Stimulated activated CD4-positive, alpha-beta T cell treated with anti-CD3 and anti-CD28 coated beads, Interleukin-15, amount 100 ng/mL, for 1 hour (primary cell): Measurements from ENCODE around the gene ACAP2.

ENCODE experiments used
- DNase-seq, 2 donors: peaks; one replicate each; pipeline ENCODE4 v3.0.0-alpha.2; 2020; ENCODE audit warnings: low read depth in 1 of 2, low spot score in 1 of 2

ACAP2 gene

DNA sequence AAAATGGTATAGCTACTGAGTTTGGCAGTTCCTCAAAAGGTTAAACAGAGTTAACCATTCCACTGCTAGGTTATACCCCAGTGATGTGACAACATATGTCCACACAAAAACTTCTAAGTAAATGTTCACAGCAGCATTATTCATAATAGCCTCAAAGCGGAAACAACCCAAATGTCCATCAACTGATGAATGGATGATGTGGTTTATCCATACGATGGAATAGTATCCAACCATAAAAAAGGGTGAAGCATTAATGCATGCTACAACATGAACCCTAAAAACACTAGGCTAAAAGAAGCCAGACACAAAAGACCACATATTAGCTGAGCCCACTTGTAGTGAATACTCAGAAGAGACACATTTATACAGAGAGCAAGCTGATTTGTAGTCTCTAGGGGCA is 180.9 kb downstream of the ACAP2 start:
- no peak for DNase-seq

DNA sequence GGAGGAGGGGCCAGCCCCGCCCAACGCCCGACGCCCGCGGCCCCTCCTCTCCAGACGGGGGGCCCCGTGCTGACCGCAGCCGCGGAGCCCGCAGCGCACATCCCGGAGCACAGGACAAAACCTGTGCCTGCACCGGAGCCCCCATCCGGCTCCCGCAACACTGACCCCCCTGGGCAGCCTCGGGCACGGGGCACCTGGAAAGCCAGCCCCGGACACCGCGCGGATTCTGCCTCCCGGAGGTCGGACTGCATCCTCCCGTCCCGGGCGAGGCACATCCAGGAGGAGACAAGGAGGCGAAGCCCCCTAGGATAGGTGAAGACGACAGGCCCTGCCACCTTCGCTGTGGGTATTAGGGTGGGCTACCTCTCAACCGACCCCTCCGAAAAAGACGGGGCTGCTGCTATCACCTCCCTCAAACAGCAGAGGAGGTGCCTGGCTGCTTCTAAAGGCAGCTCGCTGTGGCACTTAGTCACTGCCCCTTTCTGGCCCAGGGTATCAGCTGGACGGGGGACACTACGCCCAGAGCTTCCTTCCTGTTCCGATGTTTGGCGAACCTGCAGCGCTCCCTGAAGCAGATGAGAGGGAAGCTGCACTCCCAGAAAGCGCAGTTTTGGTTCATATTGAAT is 182.4 kb downstream of the ACAP2 start:
- DNase-seq = no peak

DNA sequence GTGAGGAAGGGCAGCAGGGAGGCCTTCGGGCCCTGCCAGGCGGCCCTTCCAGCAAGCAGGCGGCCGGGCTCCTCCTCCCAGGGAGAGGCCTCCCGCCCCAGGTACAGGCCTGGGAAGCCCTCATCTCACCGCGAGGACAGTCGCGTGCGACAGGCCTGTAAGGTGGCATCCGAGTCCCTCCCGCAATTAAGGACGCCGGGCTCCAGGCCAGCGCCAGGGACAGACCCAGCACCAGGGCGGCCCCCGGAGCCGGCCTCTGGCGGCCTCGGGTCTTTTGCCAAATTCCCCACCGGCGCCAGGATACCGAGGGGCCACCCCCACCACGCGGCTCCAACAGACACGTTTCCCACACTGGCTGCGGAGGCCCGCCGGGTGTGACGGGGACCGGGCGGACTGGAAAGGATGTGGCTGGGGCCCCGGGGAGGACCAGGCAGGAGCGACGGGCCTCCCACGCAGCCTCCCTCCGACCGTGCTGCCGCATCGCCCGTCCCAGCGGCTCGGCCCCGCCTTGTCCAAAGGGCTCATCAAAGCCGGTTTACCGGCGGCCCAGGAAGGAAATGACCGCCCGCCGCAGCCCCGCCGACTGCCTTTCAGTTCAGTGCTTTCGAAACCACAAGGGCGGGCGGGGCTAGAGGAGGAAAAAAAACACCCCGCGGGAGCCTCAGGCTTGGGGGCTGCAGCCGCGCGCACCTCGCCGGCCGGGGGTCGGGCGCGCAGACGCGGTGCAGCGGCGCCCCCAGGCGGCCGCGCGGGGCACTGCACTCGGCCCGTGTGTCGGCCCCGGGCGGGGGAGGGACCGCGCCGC is 183.1 kb downstream of the ACAP2 start:
- peak; percentile 74 to 75 for DNase-seq

DNA sequence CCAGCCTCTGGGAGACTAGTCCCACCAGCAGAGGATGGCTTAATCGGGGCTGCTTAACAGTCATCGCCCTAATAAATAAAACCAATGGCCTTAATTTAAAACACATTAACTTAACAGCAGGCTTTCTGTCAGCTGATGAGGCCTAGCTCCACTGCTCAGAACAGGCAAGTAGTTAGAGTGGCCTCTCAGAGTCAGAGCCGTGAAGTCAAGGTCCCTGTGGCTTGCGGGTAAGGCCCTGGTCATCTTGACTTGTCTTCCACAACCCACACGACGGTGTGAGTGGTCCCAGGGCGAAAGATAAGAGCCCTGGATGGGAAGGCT is 183.7 kb downstream of the ACAP2 start:
- no peak for DNase-seq

DNA sequence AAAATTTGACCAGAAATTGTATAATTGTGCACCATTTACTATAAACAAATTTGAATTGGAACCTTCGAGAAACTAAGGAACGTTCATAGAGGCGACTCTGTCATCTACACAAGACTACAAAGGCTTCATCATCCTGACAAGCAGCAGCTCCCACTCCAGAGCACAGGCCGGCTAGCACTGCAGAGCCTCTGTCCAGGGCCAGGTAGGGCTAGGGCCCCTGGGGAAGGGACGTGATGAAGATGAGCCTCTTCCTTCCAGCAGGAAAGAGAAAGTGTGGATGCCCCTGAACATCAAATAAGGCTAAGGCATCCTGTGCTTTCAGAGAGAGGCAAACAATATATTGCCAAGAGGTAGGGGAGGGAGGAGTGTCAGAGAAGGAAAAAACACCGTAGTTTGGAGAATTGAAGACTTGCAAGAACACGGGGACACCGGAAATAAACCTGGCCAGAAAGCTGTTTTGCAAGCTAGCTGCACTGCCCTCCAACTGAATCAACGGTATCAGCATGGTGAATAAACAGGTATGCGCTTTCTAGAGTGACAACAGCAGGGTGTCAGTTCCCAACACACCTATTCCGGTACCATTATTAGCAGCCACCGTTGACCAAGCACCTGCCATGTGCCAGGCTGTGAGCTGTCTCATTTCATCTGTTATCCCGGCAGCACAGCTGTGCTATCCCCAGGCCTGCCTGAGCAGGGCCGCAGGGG is 184.2 kb downstream of the ACAP2 start:
- DNase-seq = no peak

DNA sequence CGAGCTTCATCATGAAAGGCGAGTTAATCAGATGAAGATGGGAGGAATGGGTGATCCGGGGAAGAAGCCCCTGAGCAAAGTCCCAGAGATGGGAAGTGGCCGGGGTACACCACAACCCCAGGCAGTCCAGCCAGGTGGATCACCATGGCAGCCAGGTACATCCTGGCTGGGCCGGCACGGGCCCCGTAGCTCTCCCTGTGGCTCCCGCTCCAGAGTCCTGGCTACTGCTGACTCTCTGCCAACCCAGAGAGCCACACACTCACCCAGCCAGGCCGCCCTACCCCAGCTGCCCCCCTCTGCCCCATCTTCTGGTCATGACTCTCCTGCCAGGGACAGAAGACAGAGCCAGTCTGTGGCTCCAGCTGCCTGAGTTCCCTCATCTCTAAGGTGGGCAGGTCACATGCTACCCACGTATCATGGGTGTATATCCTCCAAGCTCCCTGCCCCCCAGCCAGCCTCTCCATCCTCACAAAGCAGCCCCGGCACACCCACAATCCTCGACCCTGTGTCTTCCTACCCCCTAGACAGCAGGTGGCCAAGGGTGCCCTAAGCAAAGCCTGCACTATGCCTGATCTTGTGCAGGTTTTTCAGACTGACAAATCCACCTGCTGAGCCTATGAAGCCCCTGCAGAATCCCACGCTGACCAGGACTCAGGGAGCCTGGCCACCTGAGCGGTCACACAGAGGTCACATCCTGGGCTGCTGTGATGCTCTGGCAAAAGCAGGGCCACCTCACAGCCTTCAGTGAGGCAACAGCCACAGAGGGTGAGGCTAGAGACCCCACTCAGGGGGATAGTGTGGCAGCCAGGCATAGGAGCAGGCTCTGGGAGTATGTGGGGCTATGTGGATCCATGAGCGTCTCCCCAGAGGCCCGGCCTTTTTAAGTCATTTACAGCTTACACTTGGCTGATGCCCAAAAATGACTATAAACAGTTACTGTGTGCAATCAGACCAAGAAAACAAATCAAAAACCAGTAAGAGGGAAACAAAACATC is 185.1 kb downstream of the ACAP2 start:
- no peak for DNase-seq

DNA sequence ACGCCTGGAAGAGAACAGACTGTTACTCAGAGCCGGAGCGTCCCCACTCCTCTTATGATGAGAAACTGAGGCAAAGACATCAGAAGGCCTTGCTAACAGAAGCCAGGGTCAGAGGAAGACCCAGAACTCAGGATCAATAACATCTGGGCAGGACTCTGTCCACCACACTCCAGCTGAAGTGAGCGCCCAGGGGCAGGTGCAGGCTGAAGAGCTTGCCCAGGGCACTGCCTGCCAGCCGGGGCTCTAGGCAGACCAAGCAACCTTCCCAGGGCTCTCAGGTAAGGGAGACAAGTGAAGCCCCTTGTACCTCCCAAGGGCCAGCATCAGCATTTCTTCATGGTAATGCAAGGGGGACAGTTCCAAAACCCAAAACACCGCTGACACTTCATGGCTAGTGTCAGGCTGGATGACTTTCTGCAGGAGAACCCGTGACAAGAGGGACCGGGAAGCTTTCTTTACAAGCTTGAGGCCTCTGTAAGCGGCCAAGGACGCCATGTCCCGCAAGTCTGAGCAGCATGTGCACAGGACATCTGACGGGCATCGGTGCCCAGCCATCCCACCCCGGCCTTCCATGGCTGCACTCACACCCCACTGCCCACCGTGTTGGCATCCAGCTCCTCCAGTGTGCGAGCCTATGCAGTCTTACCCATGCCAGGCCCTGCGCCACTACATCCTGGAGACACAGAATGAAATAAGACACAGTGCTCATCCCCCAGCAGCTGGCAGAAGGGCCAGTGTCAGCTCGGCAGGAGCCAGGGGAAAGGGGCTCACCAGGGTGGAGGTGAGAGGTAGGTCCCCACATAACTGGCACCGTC is 186.0 kb downstream of the ACAP2 start:
- DNase-seq = no peak

DNA sequence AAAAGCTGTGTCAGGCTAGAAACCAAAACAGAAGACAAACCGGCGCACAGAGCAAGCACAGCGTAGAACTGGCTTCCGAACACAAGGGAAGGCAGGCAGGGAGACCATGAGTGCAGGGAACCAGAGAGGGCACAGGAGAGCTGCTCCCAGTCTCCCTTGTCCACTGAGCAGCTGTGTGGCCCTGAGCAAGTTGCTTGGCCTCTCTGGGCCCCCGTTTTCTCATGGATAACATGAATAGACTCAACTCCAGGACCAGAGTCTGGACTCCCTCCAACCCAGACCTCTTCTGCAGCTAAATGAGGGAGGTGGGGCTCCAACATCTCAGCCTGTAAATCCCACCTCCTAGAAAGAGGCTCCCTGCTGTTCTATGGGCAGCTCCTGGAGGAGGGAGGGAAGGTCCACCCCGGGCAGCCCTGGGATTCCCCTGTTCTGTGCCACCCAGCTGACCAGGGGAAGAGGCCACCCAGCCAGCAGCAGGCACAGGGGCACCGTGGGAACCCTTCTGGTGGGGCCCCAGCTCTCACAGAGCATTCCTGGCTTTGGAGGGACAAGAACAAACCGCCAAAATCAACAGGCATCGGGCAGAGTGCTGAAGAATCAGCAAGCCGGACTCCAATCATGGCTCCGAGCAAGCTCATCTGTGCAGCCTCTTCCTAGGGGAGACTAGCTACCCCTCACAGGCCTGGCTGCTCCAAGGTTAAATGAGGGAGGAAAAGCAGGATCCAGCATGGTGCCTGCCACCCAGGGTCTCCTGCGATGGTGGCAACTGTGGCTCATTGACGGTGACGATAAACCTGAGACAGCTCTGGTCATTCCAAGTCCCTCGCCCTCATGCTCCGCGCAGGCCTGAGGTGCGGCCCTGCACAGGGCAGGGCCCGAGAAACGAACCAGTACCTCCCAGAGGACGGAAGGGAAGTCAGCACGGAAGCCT is 187.0 kb downstream of the ACAP2 start:
- DNase-seq = no peak

DNA sequence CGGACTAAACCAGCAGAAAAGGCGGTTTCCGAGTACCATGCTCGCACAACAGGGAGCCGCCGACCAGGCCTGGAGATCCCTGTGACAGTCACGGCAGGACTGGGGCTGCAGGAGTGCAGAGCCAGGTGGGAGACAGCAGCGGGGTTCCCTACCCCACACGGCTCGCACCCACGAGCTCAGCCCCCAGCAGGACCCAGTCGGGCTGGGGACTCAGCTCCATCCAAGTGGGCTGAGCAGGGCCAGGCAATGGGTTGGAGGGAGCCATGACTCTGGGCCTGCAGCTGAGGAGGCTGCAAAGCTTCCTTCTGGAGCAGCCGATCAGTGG is 187.7 kb downstream of the ACAP2 start:
- no peak for DNase-seq

DNA sequence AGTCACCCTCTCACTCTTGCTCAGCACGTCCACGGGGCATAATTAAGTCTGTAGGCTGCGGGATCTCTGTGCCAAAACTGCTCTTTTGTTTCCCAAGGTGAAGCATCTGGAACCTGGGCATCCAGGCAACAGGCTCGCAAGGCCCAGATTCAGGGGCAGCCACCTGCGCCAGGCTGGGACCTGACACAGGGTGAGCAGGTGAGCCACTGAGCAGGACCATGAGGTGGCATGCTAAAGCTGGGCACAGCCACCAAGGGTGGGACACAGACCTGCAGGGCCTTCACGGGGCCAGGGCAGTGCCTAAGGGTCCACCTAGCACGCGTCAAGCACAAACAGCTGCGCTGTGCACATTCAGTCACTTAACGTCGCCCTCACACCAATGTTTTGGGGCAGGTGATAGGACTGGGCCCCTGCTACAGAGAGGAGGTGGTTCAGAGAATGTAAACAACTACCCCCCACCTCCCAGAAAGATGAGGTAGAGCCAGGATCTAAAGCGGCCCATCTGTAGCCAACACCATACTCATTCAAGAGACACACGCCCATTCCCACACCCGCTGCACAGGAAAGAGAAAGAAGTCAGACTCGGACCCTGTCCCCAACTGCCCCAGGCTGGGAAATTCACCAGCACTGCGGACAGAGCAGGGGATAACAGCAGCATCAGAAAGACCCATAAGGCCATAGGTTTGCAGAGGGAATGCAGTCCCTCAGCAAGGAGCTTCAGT is 188.2 kb downstream of the ACAP2 start:
- DNase-seq = no peak

DNA sequence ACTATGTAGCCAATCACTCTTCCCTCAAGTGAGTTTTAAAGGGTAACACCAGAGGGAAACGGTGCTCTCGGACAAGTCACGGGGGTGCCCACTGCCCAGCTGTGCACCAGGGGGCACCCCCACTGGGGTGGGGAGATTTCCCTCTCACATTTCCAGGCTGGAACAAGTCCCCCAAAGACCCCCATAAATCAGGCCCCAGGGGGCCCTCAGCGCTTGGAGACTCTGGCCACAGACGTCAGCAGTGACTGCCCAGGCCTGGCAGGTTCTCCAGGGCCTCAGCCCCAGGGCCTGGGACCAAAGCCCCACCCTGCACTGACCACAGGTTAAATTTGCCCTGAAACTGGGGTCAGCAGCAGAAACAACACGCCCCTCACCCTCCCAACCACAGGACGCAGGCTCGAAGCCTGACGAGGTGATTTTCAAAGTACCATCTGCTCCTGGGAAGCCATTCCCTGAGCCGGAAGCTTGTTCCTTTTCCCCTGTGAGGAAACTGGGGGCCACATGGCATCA is 188.8 kb downstream of the ACAP2 start:
- DNase-seq = no peak

DNA sequence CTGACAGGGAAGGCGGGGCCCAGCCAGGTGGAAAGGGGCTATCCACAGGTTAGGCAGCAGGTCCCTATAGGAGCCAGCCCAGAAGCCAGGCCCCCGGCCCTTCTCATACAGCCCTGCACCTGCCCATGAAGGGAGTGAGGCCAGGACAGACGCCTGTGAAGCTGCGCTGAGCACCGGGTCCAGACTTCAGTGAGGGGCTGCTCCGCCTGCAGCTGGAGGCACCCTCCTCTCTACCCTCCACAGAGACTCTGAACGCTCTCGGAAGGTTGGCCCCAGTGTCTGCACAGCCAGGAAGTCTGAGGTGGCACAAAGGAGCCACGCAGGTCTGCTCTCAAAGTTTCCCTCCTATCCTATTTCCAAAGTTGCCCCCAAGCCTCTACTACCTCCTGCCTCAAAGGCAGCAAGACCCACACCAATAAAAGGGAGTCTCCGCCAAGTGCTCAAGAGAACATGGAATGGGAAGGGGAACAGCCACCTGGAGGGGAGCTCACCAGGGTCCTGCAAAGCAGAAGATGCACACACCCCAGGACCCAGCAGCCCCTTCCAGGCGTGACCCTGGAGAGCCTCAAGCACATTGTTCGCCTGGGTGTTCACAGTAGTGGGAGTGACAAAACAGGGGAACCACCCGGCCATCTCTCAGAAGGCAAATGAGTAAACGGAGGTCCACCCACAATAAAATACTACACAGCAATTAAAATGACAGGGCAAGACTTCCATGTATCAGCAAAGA is 191.3 kb downstream of the ACAP2 start:
- DNase-seq = no peak

DNA sequence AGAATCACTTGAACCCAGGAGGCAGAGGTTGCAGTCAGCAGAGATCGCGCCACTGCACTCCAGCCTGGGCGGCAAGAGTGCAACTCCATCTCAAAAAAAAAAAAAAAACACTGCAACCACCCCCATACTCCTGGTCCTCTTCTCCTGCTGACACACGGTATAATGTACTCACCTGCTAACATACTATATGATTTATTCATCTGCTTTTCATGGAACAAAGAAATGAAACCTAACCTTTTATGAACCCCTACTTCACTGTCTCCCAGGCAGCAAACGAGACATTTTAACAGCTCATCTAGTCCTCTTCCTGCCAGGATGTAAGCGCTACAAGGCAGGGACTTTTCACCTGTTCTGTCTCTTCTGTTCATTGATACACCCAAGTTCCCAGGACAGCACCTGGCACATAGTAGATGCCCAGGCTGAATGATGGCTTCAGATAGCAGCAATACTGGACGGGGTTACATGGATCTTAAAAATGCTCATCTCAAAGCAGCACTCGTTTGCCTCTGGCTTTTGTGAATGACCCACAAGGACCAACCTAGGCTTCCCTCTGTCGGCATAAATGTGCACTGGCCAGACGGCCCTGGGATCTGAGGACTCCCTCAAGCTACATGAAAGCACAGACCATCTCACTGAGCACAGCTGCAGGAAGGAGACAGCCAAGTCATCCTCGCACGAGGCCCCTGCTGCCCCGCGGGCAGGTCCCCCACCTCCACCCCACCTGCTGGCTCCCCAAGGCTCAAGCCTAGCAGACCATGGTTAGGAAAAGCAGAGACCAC is 192.2 kb downstream of the ACAP2 start:
- DNase-seq = no peak

DNA sequence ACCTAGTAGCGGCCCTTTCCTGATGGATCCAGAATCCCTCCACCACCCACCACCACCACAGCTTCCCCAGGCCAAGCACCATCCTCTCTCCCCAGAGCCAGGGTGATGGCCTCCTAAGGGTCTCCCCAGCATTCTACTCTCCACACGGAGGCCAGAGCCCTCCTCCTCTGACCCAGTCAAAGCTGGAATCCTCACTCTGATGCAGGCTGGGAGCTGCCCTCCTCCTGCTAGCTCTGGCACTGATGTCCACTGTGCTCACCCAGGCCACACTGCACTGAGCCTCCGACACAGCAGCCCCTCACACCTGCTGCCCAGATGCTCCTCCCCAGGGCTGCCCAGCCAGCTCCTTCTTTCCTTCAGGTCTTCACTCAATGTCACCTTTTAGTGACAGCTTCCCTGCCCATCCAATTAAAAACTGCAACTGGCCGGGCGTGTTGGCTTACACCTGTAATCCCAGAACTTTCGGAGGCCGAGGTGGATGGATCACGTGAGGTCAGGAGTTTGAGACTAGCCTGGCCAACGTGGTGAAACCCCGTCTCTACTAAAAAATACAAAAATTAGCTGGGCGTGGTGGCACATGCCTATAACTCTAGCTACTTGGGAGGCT is 192.9 kb downstream of the ACAP2 start:
- no peak for DNase-seq

DNA sequence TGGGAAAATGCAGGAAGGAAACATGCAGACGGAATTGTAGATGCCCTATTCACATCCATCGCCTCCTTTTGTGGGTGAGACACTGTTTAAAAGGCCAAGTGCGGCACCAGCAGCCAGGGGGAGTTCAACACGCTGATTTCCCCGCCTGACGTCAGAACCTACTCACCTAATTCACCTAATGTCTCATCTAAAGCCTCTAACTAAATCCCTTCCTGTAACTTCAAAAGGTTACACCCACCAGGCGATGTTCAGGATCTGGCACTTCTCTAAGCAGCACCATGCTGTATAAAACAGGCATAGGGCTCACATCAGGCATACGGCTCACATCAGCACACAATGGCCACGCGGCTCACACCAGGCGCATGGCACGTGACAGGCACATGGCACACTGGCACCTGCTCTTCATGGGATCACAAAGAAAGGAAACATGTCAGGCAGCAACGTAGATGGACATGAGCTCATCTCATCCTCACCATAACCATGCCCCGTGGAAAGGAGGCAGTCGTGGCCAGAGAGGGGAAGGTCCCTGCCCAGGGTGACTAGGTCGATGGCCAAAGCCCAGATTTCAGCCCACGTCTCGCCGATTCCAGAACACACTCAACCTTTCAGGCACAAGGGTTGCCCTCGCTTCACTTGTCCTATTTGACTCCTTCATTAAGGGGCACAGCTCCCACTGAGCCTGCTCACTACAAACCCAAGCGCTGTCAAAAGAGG is 193.6 kb downstream of the ACAP2 start:
- no peak for DNase-seq

DNA sequence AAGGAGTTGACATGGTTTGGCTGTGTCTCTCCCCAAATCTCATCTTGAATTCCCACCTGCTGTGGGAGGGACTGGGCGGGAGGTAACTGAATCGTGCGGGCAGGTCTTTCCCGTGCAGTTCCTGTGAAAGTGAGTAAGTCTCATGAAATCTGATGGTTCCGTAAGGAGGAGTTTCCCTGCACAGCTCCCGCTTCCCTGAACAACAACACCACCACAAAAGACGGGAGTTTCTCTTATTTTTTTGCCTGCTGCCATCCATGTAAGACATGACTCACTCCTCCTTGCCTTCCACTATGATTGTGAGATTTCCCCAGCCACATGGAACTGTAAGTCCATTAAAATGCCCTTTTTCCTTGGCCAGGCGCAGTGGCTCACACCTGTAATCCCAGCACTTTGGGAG is 194.5 kb downstream of the ACAP2 start:
- no peak for DNase-seq
